ENCODE measurements around the gene BPIFB3.

Gene BPIFB3

GRCh38 chr20:33031531-33031930 lies 22.2 kb upstream of the BPIFB3 start, which contains the start of gene BPIFB6:
TSS of gene BPIFB6 (plus strand) at chr20:33031648. CDS start at chr20:33031648, 0 bp downstream.
- no peak for DNase-seq (ENCODE audit: low spot score)
- in situ Hi-C loops (cut with MboI; ENCODE audit: low pct_unique_long_range_greater_than_20kb, low sequenced_read_pairs, unreplicated experiment), result no loop called here
- TF ChIP-seq, protein P1, sequence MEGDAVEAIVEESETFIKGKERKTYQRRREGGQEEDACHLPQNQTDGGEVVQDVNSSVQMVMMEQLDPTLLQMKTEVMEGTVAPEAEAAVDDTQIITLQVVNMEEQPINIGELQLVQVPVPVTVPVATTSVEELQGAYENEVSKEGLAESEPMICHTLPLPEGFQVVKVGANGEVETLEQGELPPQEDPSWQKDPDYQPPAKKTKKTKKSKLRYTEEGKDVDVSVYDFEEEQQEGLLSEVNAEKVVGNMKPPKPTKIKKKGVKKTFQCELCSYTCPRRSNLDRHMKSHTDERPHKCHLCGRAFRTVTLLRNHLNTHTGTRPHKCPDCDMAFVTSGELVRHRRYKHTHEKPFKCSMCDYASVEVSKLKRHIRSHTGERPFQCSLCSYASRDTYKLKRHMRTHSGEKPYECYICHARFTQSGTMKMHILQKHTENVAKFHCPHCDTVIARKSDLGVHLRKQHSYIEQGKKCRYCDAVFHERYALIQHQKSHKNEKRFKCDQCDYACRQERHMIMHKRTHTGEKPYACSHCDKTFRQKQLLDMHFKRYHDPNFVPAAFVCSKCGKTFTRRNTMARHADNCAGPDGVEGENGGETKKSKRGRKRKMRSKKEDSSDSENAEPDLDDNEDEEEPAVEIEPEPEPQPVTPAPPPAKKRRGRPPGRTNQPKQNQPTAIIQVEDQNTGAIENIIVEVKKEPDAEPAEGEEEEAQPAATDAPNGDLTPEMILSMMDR (IDR thresholded peaks at IDR 0.05; ENCODE audit: extremely low read depth, insufficient read depth, missing control alignments), result no peak

GRCh38 chr20:33032555-33032954 lies 21.1 kb upstream of the BPIFB3 start:
- in situ Hi-C loops (cut with MboI; ENCODE audit: low pct_unique_long_range_greater_than_20kb, low sequenced_read_pairs, unreplicated experiment), result no loop called here
- TF ChIP-seq, protein P1 (IDR thresholded peaks at IDR 0.05; ENCODE audit: extremely low read depth, insufficient read depth, missing control alignments), result no peak
- DNase-seq (ENCODE audit: low spot score), result no peak

DNA sequence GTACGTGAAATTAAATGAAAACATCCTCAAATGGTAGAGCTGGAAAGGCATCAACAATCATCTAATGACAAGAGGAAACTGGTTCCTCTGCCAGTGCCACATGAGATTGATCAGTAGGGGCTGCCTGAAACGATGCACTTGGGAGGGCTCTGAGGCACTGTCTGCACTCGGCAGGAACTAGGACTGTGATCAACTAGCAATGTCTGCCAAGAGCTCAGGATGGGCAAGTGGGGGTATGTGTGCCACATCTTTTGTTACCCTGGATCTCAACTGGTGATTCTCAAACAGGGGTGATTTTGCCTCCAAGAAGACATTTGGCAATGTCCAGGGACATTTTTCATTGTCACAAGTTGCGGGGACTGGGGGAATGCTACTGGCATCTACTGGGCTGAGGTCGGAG lies 20.3 kb upstream of the BPIFB3 start:
- no peak for DNase-seq (ENCODE audit: low spot score)
- TF ChIP-seq, protein P1 (IDR thresholded peaks at IDR 0.05; ENCODE audit: extremely low read depth, insufficient read depth, missing control alignments), result no peak
- in situ Hi-C loops (cut with MboI; ENCODE audit: low pct_unique_long_range_greater_than_20kb, low sequenced_read_pairs, unreplicated experiment), result no loop called here

- DNase-seq (ENCODE audit: low spot score), result no peak
- TF ChIP-seq, protein P1 (IDR thresholded peaks at IDR 0.05; ENCODE audit: extremely low read depth, insufficient read depth, missing control alignments), result no peak
- in situ Hi-C loops (cut with MboI; ENCODE audit: low pct_unique_long_range_greater_than_20kb, low sequenced_read_pairs, unreplicated experiment), result no loop called here
Observed at GRCh38 chr20:33034115-33034514, 19.6 kb upstream of the BPIFB3 start.

DNA sequence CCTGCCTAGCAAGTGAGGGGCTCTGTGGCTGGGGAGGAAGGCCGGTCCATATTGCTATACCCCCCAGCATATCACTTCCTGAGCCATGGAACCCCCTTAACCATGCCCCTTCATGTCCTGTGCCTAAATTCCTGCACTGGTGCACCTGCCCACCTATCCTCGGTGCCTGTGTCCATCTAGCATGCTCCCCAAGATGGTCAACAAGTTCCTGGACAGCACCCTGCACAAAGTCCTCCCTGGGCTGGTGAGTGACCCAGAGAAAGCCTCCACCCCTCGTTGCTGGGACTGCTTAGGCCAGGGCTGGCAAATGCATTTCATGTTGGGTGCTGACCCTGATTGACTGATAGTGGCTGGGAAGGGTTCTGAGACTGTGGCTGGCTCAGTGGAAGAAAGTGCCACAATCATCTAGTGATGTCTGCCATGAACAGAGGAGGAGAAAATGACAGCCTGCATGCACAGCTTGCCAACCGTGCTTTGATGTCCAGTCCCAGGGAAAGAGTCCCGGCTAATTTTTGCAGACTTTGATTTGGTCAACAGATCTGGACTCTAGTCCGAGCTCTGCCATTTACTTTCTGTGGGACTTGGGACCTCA lies 18.7 kb upstream of the BPIFB3 start:
- TF ChIP-seq, protein P1 (IDR thresholded peaks at IDR 0.05; ENCODE audit: extremely low read depth, insufficient read depth, missing control alignments), result no peak
- no peak for DNase-seq (ENCODE audit: low spot score)
- in situ Hi-C loops (cut with MboI; ENCODE audit: low pct_unique_long_range_greater_than_20kb, low sequenced_read_pairs, unreplicated experiment), result no loop called here

DNA sequence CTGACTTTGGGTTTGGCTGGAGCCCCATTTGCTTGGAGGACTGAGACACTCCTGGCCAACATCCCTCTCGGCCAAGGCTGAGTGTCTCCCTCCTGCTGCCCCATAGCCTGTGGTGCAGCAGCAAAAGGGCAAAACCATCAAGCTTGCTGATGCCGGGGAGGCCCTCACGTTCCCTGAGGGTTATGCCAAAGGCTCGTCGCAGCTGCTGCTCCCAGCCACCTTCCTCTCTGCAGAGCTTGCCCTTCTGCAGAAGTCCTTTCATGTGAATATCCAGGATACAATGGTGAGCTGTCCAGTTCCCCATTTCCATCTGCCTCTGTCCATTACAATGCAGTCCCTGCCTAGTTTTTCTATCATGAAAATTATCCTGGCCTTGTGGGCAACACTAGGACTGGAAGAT lies 16.2 kb upstream of the BPIFB3 start:
- DNase-seq (ENCODE audit: low spot score), result no peak
- in situ Hi-C loops (cut with MboI; ENCODE audit: low pct_unique_long_range_greater_than_20kb, low sequenced_read_pairs, unreplicated experiment), result no loop called here
- TF ChIP-seq, protein P1 (IDR thresholded peaks at IDR 0.05; ENCODE audit: extremely low read depth, insufficient read depth, missing control alignments), result no peak

Data from GM13977 (cell line).